Breast epithelium (tissue), 4 donors: ENCODE results near the gene MED10. TPM values are rescaled to one million over a fixed set of nuclear protein-coding genes. Genes with fewer than 3 reads are reported as not detected.
"Not testable (repeated sequence)": the region's sequence is repeated elsewhere in the genome, so short reads cannot be mapped to it uniquely, and the experiment has no call there.

ENCODE experiments used
- DNase-seq, 2 donors: peaks; one replicate each; pipeline ENCODE4 v3.0.0-alpha.2; 2019; ENCODE audit warnings: low spot score in 2 of 2
- H3K27ac ChIP-seq, 2 donors: fragments of 200-600 bp; sonication (generic) in 1 of 2; one replicate each; pipeline ENCODE4 v1.5.1; 2016 to 2019; ENCODE audit warnings: mild to moderate bottlenecking in 1 of 2
- H3K27me3 ChIP-seq, 2 donors: fragments of 200-600 bp; sonication (generic) in 1 of 2; one replicate each; pipeline versions ENCODE4 v1.5.1 to v1.6.0; 2017 to 2019; ENCODE audit warnings: control low read depth in 1 of 2, mild to moderate bottlenecking in 1 of 2
- H3K36me3 ChIP-seq: fragments of 200-600 bp; one replicate; pipeline ENCODE4 v1.5.1; 2019
- H3K4me1 ChIP-seq, 2 donors: fragments of 200-600 bp; sonication (generic); one replicate each; pipeline ENCODE4 v1.5.1; 2016 to 2019; ENCODE audit warnings: control low read depth in 1 of 2
- H3K4me3 ChIP-seq, 3 donors: fragments of 200-600 bp; sonication (generic); 1 replicate in 2 of 3; 2 replicates in 1 of 3; pipeline ENCODE4 v1.5.1; 2016 to 2019; ENCODE audit warnings: mild to moderate bottlenecking in 3 of 3, moderate library complexity in 2 of 3
- H3K9me3 ChIP-seq, 2 donors: fragments of 200-600 bp; sonication (generic) in 1 of 2; one replicate each; pipeline ENCODE4 v1.5.1; 2016 to 2019; ENCODE audit warnings: control low read depth in 1 of 2
- POLR2A ChIP-seq: fragments of 450-650 bp; IDR thresholded peaks from one replicate; pipeline ENCODE4 v1.6.1; 2016; ENCODE audit warnings: antibody characterized with exemption, mild to moderate bottlenecking, moderate library complexity
- POLR2AphosphoS5 ChIP-seq, 3 donors: sonication (generic); formaldehyde crosslinking; IDR thresholded peaks; one replicate each; pipeline ENCODE4 v1.6.1; 2017; ENCODE audit warnings: antibody characterized with exemption in 3 of 3
- intact Hi-C: fragments of 100-400 bp; cut with DNase I; formaldehyde crosslinking; loops from one replicate; pipeline ENCODE4 v1.15.1; 2023; ENCODE audit warnings: low total_unique reads
- total RNA-seq, 3 donors: library from RNA; depleted of rRNA; stranded (reverse); fragments of >200 nt; gene quantifications; one replicate each; pipeline ENCODE4 v1.1.0, GENCODE V29; 2016
- TF ChIP-seq, protein P1 (sequence below), 3 donors: fragments of 450-650 bp; IDR thresholded peaks; one replicate each; pipeline ENCODE4 v1.5.1; 2016 to 2017; ENCODE audit warnings: antibody characterized with exemption in 3 of 3, mild to moderate bottlenecking in 3 of 3, moderate library complexity in 3 of 3

MED10 gene
- total RNA-seq, 3 donors from 2014 or later, result 25.6 to 29.9 (median 25.9) TPM

DNA sequence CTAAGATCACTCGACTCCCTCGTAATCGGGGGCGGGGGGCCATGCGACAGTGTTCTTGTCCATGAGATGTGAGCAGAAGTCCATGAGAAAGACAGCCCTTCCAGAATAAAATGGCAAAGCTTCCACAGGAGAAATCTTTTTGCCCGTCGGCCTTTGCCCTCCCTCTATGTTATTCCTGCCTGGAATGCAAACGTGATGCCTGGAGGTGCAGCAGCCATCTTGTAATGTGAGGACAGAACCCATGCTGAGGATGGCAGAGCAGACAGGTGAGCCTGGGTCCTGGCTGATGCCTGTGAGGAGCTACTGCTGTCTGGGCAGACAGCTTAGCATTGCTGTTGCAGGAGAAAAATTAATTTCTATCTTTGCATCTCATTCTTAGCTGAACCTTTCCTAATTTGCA, 17.2 kb downstream of the MED10 start:
- no peak overlapping the region for H3K4me3 ChIP-seq
- H3K27me3 ChIP-seq, result no peaks in the 10 kb centered on the region
- DNase-seq, result no peak
- H3K27ac ChIP-seq, result no peak overlapping the region
- peaks cover 0 to 3% of the 10 kb centered on the region in 2 donors for H3K9me3 ChIP-seq
- H3K4me1 ChIP-seq, result no peaks in the 10 kb centered on the region
- intact Hi-C loops, result no loop called here
- peaks cover 3% of the 10 kb centered on the region for H3K36me3 ChIP-seq
- TF ChIP-seq POLR2AphosphoS5 (IDR thresholded peaks at IDR 0.05) (no peak), POLR2A (no peak)
- TF ChIP-seq, protein P1, sequence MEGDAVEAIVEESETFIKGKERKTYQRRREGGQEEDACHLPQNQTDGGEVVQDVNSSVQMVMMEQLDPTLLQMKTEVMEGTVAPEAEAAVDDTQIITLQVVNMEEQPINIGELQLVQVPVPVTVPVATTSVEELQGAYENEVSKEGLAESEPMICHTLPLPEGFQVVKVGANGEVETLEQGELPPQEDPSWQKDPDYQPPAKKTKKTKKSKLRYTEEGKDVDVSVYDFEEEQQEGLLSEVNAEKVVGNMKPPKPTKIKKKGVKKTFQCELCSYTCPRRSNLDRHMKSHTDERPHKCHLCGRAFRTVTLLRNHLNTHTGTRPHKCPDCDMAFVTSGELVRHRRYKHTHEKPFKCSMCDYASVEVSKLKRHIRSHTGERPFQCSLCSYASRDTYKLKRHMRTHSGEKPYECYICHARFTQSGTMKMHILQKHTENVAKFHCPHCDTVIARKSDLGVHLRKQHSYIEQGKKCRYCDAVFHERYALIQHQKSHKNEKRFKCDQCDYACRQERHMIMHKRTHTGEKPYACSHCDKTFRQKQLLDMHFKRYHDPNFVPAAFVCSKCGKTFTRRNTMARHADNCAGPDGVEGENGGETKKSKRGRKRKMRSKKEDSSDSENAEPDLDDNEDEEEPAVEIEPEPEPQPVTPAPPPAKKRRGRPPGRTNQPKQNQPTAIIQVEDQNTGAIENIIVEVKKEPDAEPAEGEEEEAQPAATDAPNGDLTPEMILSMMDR (IDR thresholded peaks at IDR 0.05), result no peak

DNA sequence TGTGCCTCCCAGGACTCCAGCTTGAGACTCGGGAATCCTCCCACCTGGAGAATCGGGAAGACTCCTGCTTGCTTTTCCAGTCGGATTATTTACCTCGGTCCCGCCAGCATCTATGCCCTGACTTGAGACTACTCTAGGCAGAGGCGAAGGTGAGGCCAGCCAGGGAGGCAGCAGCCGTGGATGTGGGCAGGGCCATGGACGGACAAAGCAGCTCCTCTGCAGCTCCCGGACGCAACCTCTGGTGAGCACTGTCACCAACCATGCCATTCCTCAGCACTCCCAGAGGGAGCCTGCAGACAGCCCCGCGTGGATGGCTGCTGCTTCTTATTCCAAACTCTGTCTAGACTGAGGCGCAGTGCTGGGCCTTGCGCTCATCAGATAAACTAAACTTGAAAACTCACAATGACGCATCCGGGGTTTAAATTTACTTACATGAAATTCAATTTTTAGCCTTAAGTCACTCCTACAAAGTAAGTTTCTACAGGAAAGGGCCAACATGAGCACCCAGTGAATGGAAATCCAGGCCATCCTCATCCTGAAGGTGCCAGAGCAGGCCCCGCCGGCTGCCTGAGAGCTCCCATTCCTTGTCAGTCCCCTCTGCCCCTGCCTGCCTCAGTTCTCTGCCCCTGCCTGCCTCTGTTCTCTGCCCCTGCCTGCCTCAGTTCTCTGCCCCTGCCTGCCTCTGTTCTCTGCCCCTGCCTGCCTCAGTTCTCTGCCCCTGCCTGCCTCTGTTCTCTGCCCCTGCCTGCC, 17.8 kb downstream of the MED10 start:
- H3K36me3 ChIP-seq, result peaks cover 3% of the 10 kb centered on the region
- no peak overlapping the region for H3K4me3 ChIP-seq
- intact Hi-C loops, result no loop called here
- no peak for DNase-seq
- H3K27ac ChIP-seq, result no peak overlapping the region
- peaks cover 0 to 3% of the 10 kb centered on the region in 2 donors for H3K9me3 ChIP-seq
- no peak for TF ChIP-seq POLR2AphosphoS5 (IDR thresholded peaks at IDR 0.05)
- H3K27me3 ChIP-seq, result no peaks in the 10 kb centered on the region
- H3K4me1 ChIP-seq, result no peaks in the 10 kb centered on the region

DNA sequence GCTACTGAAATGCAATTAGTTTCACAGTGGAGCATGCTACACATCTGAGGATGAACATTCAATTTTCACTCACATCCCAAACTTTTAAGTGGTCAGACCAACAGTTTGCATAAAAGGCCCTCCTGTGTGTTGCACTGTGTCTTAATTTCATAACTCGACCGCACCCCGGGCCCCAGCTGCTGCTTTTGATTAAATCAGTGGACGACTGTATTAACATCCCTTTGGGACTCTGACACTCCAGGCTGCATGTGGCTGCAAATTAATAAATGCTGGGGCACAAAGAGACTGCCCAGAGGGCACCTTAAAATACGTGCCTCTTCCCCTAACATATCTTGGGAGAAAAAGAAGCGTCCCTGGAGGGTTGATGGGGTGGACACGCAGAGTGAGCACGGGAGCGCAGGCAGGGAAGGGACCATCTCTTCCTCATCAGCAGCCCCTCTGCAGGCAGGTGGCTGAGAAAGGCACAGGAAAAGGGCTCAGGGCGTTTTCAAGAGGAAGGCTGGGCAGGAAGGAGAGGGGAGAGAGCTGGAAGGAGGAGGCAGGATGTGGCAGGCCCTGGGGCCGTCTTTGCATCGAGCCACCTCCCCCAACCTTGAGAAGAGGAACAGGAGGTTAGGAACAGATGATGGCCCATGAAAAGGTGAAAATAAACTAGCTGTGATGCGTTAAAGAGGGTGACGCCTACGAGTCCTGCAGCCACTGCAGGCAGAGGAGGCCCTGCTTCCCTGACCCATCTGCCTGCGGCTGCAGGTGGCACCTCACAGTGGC, 18.6 kb downstream of the MED10 start:
- Histone ChIP-seq H3K9me3 (peaks cover 0 to 3% of the 10 kb centered on the region in 2 donors), H3K27me3 (no peaks in the 10 kb centered on the region), H3K36me3 (peaks cover 3% of the 10 kb centered on the region), H3K4me1 (no peaks in the 10 kb centered on the region), H3K4me3 (no peak overlapping the region), H3K27ac (no peak overlapping the region)
- DNase-seq, result no peak
- intact Hi-C loops, result no loop called here
- no peak for TF ChIP-seq POLR2A
- TF ChIP-seq, protein P1 (IDR thresholded peaks at IDR 0.05), result no peak
- no peak for TF ChIP-seq POLR2AphosphoS5 (IDR thresholded peaks at IDR 0.05)

DNA sequence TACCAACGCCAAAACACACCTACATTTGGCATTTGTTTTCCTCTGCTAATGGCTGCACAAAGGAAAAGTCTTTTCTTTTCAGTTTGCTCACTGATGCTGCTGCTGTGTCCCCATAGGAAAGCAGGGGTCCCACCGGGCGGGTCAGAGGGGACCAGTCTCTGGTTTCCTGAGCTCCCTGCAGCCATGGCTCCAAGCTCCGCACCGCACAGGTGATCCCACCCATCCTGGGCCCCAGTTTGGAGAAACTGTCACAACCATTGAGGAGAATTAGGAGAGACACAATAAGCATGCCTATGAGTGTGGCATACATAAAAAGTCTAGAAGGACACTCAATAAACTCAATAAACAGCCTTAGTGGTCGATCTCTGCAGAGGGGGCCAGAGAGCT, 19.9 kb downstream of the MED10 start:
- Histone ChIP-seq H3K27me3 (no peaks in the 10 kb centered on the region), H3K9me3 (peaks cover 0 to 3% of the 10 kb centered on the region in 2 donors), H3K4me3 (no peak overlapping the region), H3K4me1 (no peaks in the 10 kb centered on the region), H3K27ac (no peak overlapping the region), H3K36me3 (peaks cover 3% of the 10 kb centered on the region)
- no peak for TF ChIP-seq POLR2AphosphoS5 (IDR thresholded peaks at IDR 0.05)
- no peak for TF ChIP-seq POLR2A
- TF ChIP-seq, protein P1 (IDR thresholded peaks at IDR 0.05), result no peak
- no peak for DNase-seq
- intact Hi-C loops, result no loop called here

DNA sequence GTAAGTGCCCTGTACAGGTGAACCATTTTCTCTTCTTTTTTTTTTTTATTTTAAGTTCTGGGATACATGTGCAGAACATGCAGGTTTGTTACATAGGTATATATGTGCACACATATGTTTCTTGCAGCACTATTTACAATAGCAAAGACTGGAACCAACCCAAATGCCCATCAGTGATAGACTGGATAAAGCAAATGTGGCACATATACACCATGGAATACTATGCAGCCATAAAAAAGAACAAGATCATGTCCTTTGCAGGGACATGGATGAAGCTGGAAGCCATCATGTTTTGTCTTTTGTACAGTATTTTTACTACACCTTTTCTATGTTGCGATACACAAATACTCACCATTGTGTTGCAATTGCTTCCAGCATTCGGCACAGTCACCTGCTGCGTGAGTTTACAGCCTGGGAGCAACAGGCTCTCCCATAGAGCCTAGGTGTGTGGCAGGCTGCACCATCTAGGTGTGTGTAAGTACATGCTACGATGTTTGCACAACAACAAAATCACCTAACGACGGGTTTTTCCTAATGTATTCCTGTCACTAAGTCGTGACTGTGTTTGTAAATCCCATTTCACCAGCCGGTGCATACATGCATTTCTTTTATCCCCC, 20.4 kb downstream of the MED10 start:
- DNase-seq, H3K36me3 ChIP-seq, H3K4me3 ChIP-seq, H3K4me1 ChIP-seq, intact Hi-C loops, H3K9me3 ChIP-seq, H3K27me3 ChIP-seq, H3K27ac ChIP-seq: not testable (repeated sequence)
